K562 (cell line): ENCODE data around the gene PNCK. TPM values are rescaled to one million over a fixed set of nuclear protein-coding genes. Genes with fewer than 3 reads are reported as not detected.

ENCODE experiments used
- CHD1 ChIP-seq: fragments of 200-600 bp; sonication (generic); IDR thresholded peaks from one replicate; pipeline ENCODE4 v1.6.1; 2012; ENCODE audit warnings: mild to moderate bottlenecking, moderate library complexity, low read length, inconsistent platforms
- CXXC5 ChIP-seq: fragments of 250-450 bp; sonication (Bioruptor Pico); IDR thresholded peaks from 2 replicates; pipeline ENCODE4 v1.8.0; 2022; ENCODE audit warnings: inconsistent platforms, mild to moderate bottlenecking, moderate library complexity
- ESRRB ChIP-seq: fragments of 250-450 bp; sonication (Bioruptor Pico); IDR thresholded peaks from 2 replicates; pipeline ENCODE4 v1.5.0; 2020; ENCODE audit warnings: mild to moderate bottlenecking, moderate library complexity, borderline replicate concordance
- GABPB1 ChIP-seq: sonication (generic); formaldehyde crosslinking; IDR thresholded peaks from 2 replicates; pipeline ENCODE4 v1.8.0; 2022; ENCODE audit warnings: mild to moderate bottlenecking, missing genetic modification reagents
- HMGN3 ChIP-seq: IDR thresholded peaks from 2 replicates; pipeline ENCODE4 v1.6.1; 2011; ENCODE audit warnings: borderline replicate concordance, low read depth, mild to moderate bottlenecking, mixed read lengths, low read length; ENCODE audit not compliant: insufficient read length; ENCODE audit errors: extremely low read depth
- IRF2 ChIP-seq: sonication (generic); formaldehyde crosslinking; IDR thresholded peaks from 2 replicates; pipeline ENCODE4 v1.8.1; 2022; ENCODE audit warnings: mild to moderate bottlenecking, missing genetic modification reagents
- MEIS2 ChIP-seq: fragments of 450-650 bp; IDR thresholded peaks from 2 replicates; pipeline ENCODE4 v1.6.1; 2014; ENCODE audit warnings: mild to moderate bottlenecking; ENCODE audit not compliant: partially characterized antibody
- NBN ChIP-seq: fragments of 450-650 bp; IDR thresholded peaks from 2 replicates; pipeline ENCODE4 v1.6.1; 2016; ENCODE audit warnings: low read depth, mild to moderate bottlenecking
- PHF8 ChIP-seq: fragments of 200-600 bp; sonication (generic); IDR thresholded peaks from 2 replicates; pipeline ENCODE4 v1.6.1; 2012; ENCODE audit warnings: mixed run types, mild to moderate bottlenecking, inconsistent platforms, low read length, moderate library complexity, borderline replicate concordance
- POLR2G ChIP-seq: fragments of 200-400 bp; formaldehyde crosslinking; IDR thresholded peaks from 2 replicates; pipeline ENCODE4 v1.6.1; 2017; ENCODE audit warnings: low read depth, mild to moderate bottlenecking, antibody characterized with exemption, low read length, moderate library complexity
- RBBP5 ChIP-seq: fragments of 200-600 bp; sonication (generic); IDR thresholded peaks from 2 replicates; pipeline ENCODE4 v1.6.1; 2012; ENCODE audit warnings: borderline replicate concordance, mild to moderate bottlenecking, low read length, control low read depth, inconsistent platforms; ENCODE audit not compliant: insufficient read depth, poor library complexity, severe bottlenecking
- RCOR1 ChIP-seq, 2 experiments: IDR thresholded peaks; 2 replicates each; pipeline ENCODE4 v1.6.1; 2012; ENCODE audit warnings: low read depth in 2 of 2, low read length in 2 of 2, borderline replicate concordance in 1 of 2, improper control_type of control experiment in 1 of 2
- SIN3A ChIP-seq, 2 experiments: fragments of 150-350 bp in 1 of 2; IDR thresholded peaks; 2 replicates each; pipeline ENCODE4 v1.6.1; 2011 to 2016; ENCODE audit warnings: borderline replicate concordance in 2 of 2, low read depth in 2 of 2, low read length in 2 of 2, mild to moderate bottlenecking in 2 of 2, moderate library complexity in 2 of 2; ENCODE audit not compliant: control insufficient read depth in 1 of 2
- SMC3 ChIP-seq: conservative IDR thresholded peaks from 2 replicates; pipeline ENCODE4 v1.6.1; 2011; ENCODE audit warnings: low read depth, low read length, improper control_type of control experiment; ENCODE audit not compliant: insufficient read depth
- XRCC5 ChIP-seq: fragments of 200-400 bp; formaldehyde crosslinking; IDR thresholded peaks from 2 replicates; pipeline ENCODE4 v1.6.1; 2017; ENCODE audit warnings: low read depth, mild to moderate bottlenecking, low read length
- ZBTB43 ChIP-seq: sonication (generic); formaldehyde crosslinking; IDR thresholded peaks from 2 replicates; pipeline ENCODE4 v1.8.0; 2023; ENCODE audit warnings: mild to moderate bottlenecking, missing genetic modification reagents
- ZKSCAN1 ChIP-seq: fragments of 150-350 bp; IDR thresholded peaks from 2 replicates; pipeline ENCODE4 v1.6.1; 2016; ENCODE audit warnings: low read depth, low read length
- ZNF165 ChIP-seq: fragments of 250-450 bp; sonication (Bioruptor Pico); IDR thresholded peaks from 2 replicates; pipeline ENCODE4 v1.4.0; 2020; ENCODE audit warnings: borderline replicate concordance
- ZNF77 ChIP-seq: fragments of 250-450 bp; sonication (Bioruptor Pico); IDR thresholded peaks from 2 replicates; pipeline ENCODE4 v1.5.0; 2020
- polyA plus RNA-seq, 8 experiments: library from polyadenylated mRNA; depleted of rRNA in 4 of 8; stranded (reverse) in 5 of 8; unstranded in 3 of 8; fragments of >200 nt; fragmentation: Nextera tagmentation in 2 of 8; fragmentation: Illumina TruSeq in 1 of 8; extraction: Ambion mirVana in 2 of 8; extraction: Trizol in 1 of 8; gene quantifications; 2 replicates each; pipeline versions ENCODE4 v1.2.1 to v1.2.3, GENCODE V29; 2011 to 2014; ENCODE audit warnings: inconsistent platforms in 1 of 8, missing spikeins in 1 of 8
- total RNA-seq, 7 experiments: library from RNA; depleted of rRNA in 6 of 7; stranded (reverse); fragments of >200 nt in 6 of 7; fragmentation: Illumina TruSeq in 2 of 7; extraction: Trizol in 2 of 7; gene quantifications; 2 replicates each; pipeline versions ENCODE4 v1.2.1 to v1.2.3, GENCODE V29; 2011 to 2021; ENCODE audit warnings: low replicate concordance in 1 of 7
- TF ChIP-seq, protein P1 (sequence below), 2 experiments: fragments of 450-650 bp in 1 of 2; sonication (generic) in 1 of 2; formaldehyde crosslinking; conservative IDR thresholded peaks; 2 replicates each; pipeline versions ENCODE4 v1.4.0 to v1.8.1; 2020 to 2022; ENCODE audit warnings: mild to moderate bottlenecking in 1 of 2, missing genetic modification reagents in 1 of 2
- TF ChIP-seq, protein P2 (sequence below), 3 experiments: IDR thresholded peaks in 2 of 3; conservative IDR thresholded peaks in 1 of 3; 2 replicates each; pipeline ENCODE4 v1.5.1; 2011 to 2012; ENCODE audit warnings: low read length in 3 of 3, mild to moderate bottlenecking in 3 of 3, control low read depth in 2 of 3, improper control_type of control experiment in 1 of 3, inconsistent platforms in 1 of 3, low read depth in 1 of 3, mixed read lengths in 1 of 3, moderate library complexity in 1 of 3; ENCODE audit not compliant: insufficient read depth in 2 of 3
- TF ChIP-seq, protein P3 (sequence below): sonication (generic); formaldehyde crosslinking; IDR thresholded peaks from 2 replicates; pipeline ENCODE4 v1.5.0; 2020; ENCODE audit warnings: missing genetic modification reagents

The PNCK gene
- total and polyA plus RNA-seq, 9 of the 15 experiments (the other 6 are each of a cell fraction or from before 2014, with no cell fraction given), result 0.13 to 7.5 (median 1.2) TPM; not detected in 1

- TF ChIP-seq ZBTB43 (peak; percentile 36; the same call in 1 of the 2 replicates), ZNF165 (CRISPR knock-in tag) (no peak), POLR2G (peak; percentile 55), XRCC5 (no peak), RCOR1 (IDR thresholded peaks at IDR 0.05; ENCODE audit: borderline replicate concordance in 1 of 2, low read depth in 2 of 2, low read length in 2 of 2) (peak in 1 of 2 experiments; percentile 46; a peak in 1 of 4 replicates), CHD1 (no peak), ZKSCAN1 (no peak), SIN3A (IDR thresholded peaks at IDR 0.05; ENCODE audit: borderline replicate concordance in 2 of 2, control insufficient read depth in 1 of 2, low read depth in 2 of 2, low read length in 2 of 2) (no peak), MEIS2 (no peak), ESRRB (CRISPR knock-in tag) (no peak), PHF8 (no peak), GABPB1 (CRISPR knock-in tag) (no peak), HMGN3 (no peak), NBN (no peak), RBBP5 (no peak), SMC3 (peak; percentile 78), CXXC5 (CRISPR knock-in tag) (no peak; the same call in 1 of the 2 replicates), ZNF77 (no peak), IRF2 (CRISPR knock-in tag) (no peak)
- TF ChIP-seq, protein P1, sequence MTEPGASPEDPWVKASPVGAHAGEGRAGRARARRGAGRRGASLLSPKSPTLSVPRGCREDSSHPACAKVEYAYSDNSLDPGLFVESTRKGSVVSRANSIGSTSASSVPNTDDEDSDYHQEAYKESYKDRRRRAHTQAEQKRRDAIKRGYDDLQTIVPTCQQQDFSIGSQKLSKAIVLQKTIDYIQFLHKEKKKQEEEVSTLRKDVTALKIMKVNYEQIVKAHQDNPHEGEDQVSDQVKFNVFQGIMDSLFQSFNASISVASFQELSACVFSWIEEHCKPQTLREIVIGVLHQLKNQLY (CRISPR knock-in tag; conservative IDR thresholded peaks at IDR 0.05), result no peak
- TF ChIP-seq, protein P2, sequence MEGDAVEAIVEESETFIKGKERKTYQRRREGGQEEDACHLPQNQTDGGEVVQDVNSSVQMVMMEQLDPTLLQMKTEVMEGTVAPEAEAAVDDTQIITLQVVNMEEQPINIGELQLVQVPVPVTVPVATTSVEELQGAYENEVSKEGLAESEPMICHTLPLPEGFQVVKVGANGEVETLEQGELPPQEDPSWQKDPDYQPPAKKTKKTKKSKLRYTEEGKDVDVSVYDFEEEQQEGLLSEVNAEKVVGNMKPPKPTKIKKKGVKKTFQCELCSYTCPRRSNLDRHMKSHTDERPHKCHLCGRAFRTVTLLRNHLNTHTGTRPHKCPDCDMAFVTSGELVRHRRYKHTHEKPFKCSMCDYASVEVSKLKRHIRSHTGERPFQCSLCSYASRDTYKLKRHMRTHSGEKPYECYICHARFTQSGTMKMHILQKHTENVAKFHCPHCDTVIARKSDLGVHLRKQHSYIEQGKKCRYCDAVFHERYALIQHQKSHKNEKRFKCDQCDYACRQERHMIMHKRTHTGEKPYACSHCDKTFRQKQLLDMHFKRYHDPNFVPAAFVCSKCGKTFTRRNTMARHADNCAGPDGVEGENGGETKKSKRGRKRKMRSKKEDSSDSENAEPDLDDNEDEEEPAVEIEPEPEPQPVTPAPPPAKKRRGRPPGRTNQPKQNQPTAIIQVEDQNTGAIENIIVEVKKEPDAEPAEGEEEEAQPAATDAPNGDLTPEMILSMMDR (IDR thresholded peaks at IDR 0.05 in 2 of 3, conservative IDR thresholded peaks at IDR 0.05 in 1 of 3; ENCODE audit: insufficient read depth in 2 of 3, low read depth in 1 of 3, low read length in 3 of 3), result peak; percentile 85 to 90 (median 87)
- TF ChIP-seq, protein P3, sequence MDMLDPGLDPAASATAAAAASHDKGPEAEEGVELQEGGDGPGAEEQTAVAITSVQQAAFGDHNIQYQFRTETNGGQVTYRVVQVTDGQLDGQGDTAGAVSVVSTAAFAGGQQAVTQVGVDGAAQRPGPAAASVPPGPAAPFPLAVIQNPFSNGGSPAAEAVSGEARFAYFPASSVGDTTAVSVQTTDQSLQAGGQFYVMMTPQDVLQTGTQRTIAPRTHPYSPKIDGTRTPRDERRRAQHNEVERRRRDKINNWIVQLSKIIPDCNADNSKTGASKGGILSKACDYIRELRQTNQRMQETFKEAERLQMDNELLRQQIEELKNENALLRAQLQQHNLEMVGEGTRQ (CRISPR knock-in tag), result peak; percentile 50
Observed at GRCh38 chrX:153708415-153708814, 34.8 kb upstream of the PNCK start (continued).
